SU-DHL-6 (cell line): ENCODE results near the gene TDO2.

Experiments
- H2AFZ ChIP-seq: fragments of 200-600 bp; sonication (generic); 2 replicates; pipeline ENCODE4 v1.6.1; 2014; ENCODE audit warnings: low read depth, mild to moderate bottlenecking, moderate library complexity, mixed read lengths, antibody characterized with exemption, low read length; ENCODE audit not compliant: severe bottlenecking
- H3F3A ChIP-seq: fragments of 200-600 bp; shearing (Covaris generic); 2 replicates; pipeline ENCODE4 v1.6.0; 2016; ENCODE audit warnings: antibody characterized with exemption, mild to moderate bottlenecking; ENCODE audit not compliant: insufficient read depth
- H3K27ac ChIP-seq: fragments of 200-600 bp; sonication (generic); 2 replicates; pipeline ENCODE4 v1.5.1; 2016; ENCODE audit warnings: low read depth, mild to moderate bottlenecking, low read length, moderate library complexity, mixed read lengths
- H3K27me3 ChIP-seq: fragments of 200-600 bp; sonication (generic), shearing (Covaris generic); 2 replicates; pipeline ENCODE4 v1.6.0; 2014; ENCODE audit warnings: mild to moderate bottlenecking, low read length
- H3K36me3 ChIP-seq: fragments of 200-600 bp; sonication (generic); 2 replicates; pipeline ENCODE4 v1.6.1; 2014; ENCODE audit warnings: mild to moderate bottlenecking, low read length, mixed read lengths
- H3K4me2 ChIP-seq: fragments of 300-600, 200-600 bp; shearing (Covaris generic), sonication (generic); 2 replicates; pipeline ENCODE4 v1.6.0; 2014; ENCODE audit warnings: low read length, low read depth, mild to moderate bottlenecking; ENCODE audit not compliant: poor library complexity, severe bottlenecking
- H3K4me3 ChIP-seq: fragments of 200-600 bp; sonication (generic); 2 replicates; pipeline ENCODE4 v1.5.1; 2014; ENCODE audit warnings: antibody characterized with exemption, low read length, mild to moderate bottlenecking, mixed read lengths; ENCODE audit not compliant: insufficient read depth, poor library complexity, severe bottlenecking
- H3K79me2 ChIP-seq: fragments of 200-600 bp; sonication (generic); 2 replicates; pipeline ENCODE4 v1.6.1; 2014; ENCODE audit warnings: mild to moderate bottlenecking, low read length, moderate library complexity; ENCODE audit not compliant: insufficient read depth
- H3K9ac ChIP-seq: fragments of 200-600 bp; sonication (generic); 2 replicates; pipeline ENCODE4 v1.7.0; 2014; ENCODE audit warnings: mild to moderate bottlenecking, low read length
- H3K9me2 ChIP-seq: fragments of 200-600 bp; sonication (generic); replicated peaks from 2 replicates; pipeline ENCODE4 v1.6.1; 2014; ENCODE audit warnings: low read length; ENCODE audit not compliant: insufficient read depth
- H3K9me3 ChIP-seq: fragments of 200-600 bp; sonication (generic); 2 replicates; pipeline ENCODE4 v1.6.1; 2014; ENCODE audit warnings: low read length, mixed read lengths; ENCODE audit not compliant: insufficient read depth
- H4K20me1 ChIP-seq: fragments of 200-600 bp; sonication (generic); 2 replicates; pipeline ENCODE4 v1.6.1; 2014; ENCODE audit warnings: low read depth, mild to moderate bottlenecking, antibody characterized with exemption, low read length, moderate library complexity, mixed read lengths
- CTCF ChIP-seq: fragments of 200-600 bp; sonication (generic); IDR thresholded peaks from one replicate; pipeline ENCODE4 v1.5.1; 2017; ENCODE audit warnings: antibody characterized with exemption, mild to moderate bottlenecking, low read length, moderate library complexity; ENCODE audit not compliant: insufficient read depth, poor library complexity, severe bottlenecking
- EZH2phosphoT487 ChIP-seq: fragments of 200-600 bp; sonication (generic), shearing (Covaris generic); conservative IDR thresholded peaks from 2 replicates; pipeline ENCODE4 v1.6.1; 2018; ENCODE audit warnings: mild to moderate bottlenecking, antibody characterized with exemption, low read length, moderate library complexity, mixed read lengths

TDO2 gene

DNA sequence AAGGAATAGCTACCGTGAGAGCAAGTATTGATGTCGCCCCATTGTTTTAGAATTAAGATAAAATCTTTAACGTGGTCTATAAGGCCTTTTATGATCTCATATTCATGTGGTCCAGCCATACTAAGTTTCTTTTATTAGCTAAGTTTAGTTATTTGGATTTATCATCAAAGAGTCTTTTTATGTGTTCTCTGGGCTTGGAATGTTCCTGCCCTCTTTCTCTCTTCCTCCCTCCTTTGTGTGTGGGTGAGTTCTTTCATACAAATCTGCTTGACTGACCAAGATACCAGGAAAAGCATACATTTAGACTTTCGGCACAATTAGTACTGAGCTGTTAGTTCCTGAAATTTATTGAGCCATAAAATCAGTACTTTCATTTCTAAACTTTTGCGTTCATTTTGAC is 11.3 kb downstream of the TDO2 start:
- Histone ChIP-seq H3K4me2 (no peak overlapping the region), H2AFZ (no peak overlapping the region), H3F3A (no peaks in the 10 kb centered on the region)

DNA sequence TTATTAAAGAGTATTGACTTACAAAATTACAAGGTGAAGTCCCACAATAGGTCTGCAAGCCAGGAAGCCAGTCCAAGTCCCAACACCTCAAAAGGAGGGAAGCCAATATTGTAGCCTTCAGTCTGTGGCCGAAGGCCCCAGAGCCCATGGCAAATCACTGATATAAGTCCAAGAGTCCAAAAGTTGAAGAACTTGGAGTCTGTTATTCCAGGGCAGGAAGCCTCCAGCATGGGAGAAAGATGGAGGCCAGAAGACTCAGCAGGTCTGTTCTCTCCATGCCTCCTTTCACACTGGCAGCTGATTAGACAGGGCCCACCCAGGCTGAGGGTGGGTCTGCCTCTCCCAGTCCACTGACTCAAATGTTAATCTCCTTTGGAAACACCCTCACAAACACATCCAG is 18.1 kb downstream of the TDO2 start:
- Histone ChIP-seq H3K36me3 (no peaks in the 10 kb centered on the region), H3K9ac (no peak overlapping the region), H3F3A (no peaks in the 10 kb centered on the region), H3K4me2 (no peak overlapping the region), H3K4me3 (no peak overlapping the region), H4K20me1 (no peaks in the 10 kb centered on the region), H3K9me2 (no peaks in the 10 kb centered on the region), H3K27ac (no peak overlapping the region), H3K27me3 (no peaks in the 10 kb centered on the region), H2AFZ (no peak overlapping the region), H3K79me2 (no peaks in the 10 kb centered on the region), H3K9me3 (no peaks in the 10 kb centered on the region)
- TF ChIP-seq EZH2phosphoT487 (no peak), CTCF (no peak)

More for the DNA sequence above, 11.3 kb downstream of the TDO2 start:
- H3K9ac ChIP-seq = no peak overlapping the region
- H3K4me3 ChIP-seq = no peak overlapping the region
- no peaks in the 10 kb centered on the region for H4K20me1 ChIP-seq
- H3K79me2 ChIP-seq = no peaks in the 10 kb centered on the region
- no peak overlapping the region for H3K27ac ChIP-seq
- H3K9me2 ChIP-seq = no peaks in the 10 kb centered on the region
- H3K36me3 ChIP-seq = no peaks in the 10 kb centered on the region
- no peaks in the 10 kb centered on the region for H3K27me3 ChIP-seq
- H3K9me3 ChIP-seq = no peaks in the 10 kb centered on the region
- TF ChIP-seq EZH2phosphoT487 (no peak), CTCF (no peak)

- H3K4me3 ChIP-seq = no peak overlapping the region
- no peak overlapping the region for H3K9ac ChIP-seq
- no peaks in the 10 kb centered on the region for H3K79me2 ChIP-seq
- H3K4me2 ChIP-seq = no peak overlapping the region
- H3F3A ChIP-seq = no peaks in the 10 kb centered on the region
- H3K27me3 ChIP-seq = no peaks in the 10 kb centered on the region
- TF ChIP-seq CTCF (no peak), EZH2phosphoT487 (no peak)
- H3K9me2 ChIP-seq = no peaks in the 10 kb centered on the region
- no peaks in the 10 kb centered on the region for H3K9me3 ChIP-seq
- H2AFZ ChIP-seq = no peak overlapping the region
- H4K20me1 ChIP-seq = no peaks in the 10 kb centered on the region
- H3K27ac ChIP-seq = no peak overlapping the region
- H3K36me3 ChIP-seq = no peaks in the 10 kb centered on the region
Observed at GRCh38 chr4:155924637-155925036, 21.1 kb downstream of the TDO2 start.

GRCh38 chr4:155929833-155930232 is 26.3 kb downstream of the TDO2 start:
- no peaks in the 10 kb centered on the region; the same call in 1 of the 2 replicates for H3K9me3 ChIP-seq
- no peaks in the 10 kb centered on the region for H3K79me2 ChIP-seq
- no peaks in the 10 kb centered on the region for H3K9me2 ChIP-seq
- no peak for TF ChIP-seq EZH2phosphoT487
- no peak for TF ChIP-seq CTCF
- no peak overlapping the region for H3K9ac ChIP-seq
- no peaks in the 10 kb centered on the region for H3F3A ChIP-seq
- H3K27ac ChIP-seq = no peak overlapping the region
- H3K4me3 ChIP-seq = no peak overlapping the region
- no peaks in the 10 kb centered on the region for H4K20me1 ChIP-seq
- no peaks in the 10 kb centered on the region for H3K36me3 ChIP-seq
- H3K27me3 ChIP-seq = no peaks in the 10 kb centered on the region
- H3K4me2 ChIP-seq = no peak overlapping the region
- no peak overlapping the region for H2AFZ ChIP-seq
